NCI-H187 treated with DMSO at 0.1 percent for 48 hours (cell line): Measurements from ENCODE around the gene ARVCF.

Source experiments
- DNase-seq: peaks from one replicate; lab custom pipeline; 2025; lab: John Stamatoyannopoulos, UW

The ARVCF gene

GRCh38 chr22:19961868-19962245, 54.8 kb downstream of the ARVCF start:
- no peak for DNase-seq

DNA sequence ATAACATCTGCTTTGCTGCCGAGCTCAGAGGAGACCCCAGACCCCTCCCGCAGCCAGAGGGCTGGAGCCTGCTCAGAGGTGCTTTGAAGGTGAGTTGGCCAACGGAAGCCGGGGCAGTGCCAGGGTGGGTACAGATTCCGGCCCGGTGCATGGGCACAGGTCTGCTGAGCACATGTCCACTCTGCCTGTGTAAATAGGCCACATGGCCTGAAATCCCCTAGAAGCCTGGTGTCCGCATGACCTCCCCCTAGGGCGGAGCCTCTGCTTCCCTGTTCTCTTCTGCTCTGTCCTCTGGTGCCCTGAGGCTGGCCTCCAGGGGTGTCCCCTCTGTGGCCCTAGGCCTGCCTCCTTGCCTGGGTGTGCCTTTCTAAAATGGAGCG, 55.4 kb downstream of the ARVCF start:
- no peak for DNase-seq

- DNase-seq = no peak
These were observed 56.0 kb downstream of the ARVCF start for GRCh38 chr22:19960491-19961200.

DNA sequence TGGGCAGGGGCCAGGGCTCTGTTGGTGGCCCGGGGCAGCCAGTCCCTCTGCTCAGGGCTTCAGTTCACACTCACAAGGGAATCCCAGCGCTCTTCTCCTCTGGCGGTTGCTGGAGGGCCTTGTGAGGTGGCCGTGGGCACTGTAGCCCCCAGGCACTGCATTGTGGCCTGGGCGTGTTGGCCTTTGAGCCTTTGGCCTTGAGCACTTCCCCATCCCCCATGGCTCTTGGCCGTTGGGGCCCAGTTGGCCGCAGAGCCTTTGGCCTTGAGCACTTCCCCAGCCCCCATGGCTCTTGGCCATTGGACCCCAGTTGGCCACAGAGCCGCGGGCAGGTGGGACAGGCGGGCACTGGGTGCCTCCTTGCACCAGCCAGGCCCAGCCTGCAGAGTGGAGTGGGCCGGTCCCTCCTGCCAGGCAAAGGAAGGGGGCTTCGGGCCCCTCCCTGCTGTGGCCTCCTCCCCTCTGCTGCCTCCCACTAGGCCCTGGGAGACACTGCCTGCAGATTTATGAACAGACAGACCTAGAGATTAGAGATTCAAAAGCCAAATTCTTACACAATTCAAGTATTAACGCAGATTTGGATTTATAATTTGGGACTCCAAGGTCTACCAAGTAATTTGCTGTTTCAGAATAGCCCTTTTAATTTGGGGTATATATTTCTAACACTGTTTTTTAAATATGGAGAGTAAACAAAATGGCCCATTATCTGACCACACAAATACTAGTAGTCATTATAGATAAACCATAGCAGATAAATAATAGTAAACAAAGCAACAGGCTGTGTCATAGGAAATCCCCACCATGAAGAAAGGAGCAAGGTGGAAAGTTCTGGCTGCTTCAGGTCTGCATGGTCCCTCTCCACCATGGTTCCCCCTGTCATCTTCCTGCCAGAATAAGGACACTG, 56.8 kb downstream of the ARVCF start:
- DNase-seq = no peak

- no peak for DNase-seq
These were observed 57.5 kb downstream of the ARVCF start for GRCh38 chr22:19959043-19959586.

DNA sequence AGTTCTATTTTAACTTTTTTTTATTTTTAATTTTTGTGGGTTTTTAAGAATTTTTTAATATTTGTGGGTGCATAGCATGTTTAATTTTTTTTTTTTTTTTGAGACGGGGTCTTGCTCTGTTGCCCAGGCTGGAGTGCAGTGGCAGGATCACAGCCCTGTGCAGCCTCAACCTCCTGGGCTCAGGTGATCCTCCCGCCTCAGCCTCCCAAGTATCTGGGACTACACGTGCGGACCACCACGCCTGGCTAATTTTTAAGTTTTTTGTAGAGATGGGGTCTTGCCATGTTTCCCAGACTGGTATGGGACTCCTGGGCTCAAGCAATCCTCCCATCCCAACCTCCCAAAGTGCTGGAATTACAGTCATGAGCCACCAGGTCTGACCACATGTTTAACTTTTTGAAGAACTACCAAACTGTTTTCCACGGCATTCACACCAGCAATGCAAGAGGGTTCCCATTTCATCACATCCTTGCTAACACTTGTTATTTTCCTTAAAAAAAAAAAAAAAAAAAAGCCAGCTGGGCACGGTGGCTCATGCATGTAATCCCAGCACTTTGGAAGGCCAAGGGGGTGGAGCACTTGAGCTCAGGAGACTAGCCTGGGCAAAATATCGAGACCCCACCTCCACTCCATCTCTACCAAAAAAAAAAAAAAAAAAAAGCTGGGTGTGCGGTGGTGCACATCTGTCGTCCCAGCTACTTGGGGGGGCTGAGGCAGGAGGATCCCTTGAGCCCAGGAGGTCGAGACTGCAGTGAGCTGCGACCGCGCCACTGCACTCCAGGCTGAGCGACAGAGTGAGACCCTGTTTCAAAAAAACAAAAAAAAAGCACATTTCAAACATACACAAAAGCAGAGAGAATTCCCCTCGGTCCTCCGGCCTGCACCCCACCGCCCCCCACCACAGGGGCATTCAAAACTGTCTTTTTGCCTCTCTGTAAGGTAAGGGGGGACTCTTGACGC, 58.3 kb downstream of the ARVCF start:
- DNase-seq = no peak

DNA sequence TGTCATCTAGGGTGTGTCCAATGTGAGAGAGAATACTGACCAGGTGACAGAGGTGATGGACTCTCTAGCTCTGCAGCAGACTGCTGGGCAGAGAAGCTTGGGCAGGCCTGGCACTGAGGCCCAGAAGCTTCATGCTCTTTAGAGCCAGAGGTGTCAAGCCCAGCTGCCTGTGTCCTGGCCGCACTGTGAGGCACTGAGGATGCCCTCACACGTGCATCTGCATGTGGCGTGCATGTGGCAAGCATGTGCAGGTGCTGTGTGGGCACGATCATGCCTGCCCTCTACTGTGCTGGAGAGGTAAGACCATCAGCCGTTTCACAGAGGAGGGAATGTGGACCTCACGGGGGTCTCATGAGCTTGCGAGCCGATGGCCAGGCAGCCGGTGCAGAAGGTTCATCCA, 59.2 kb downstream of the ARVCF start:
- DNase-seq = no peak

- DNase-seq = no peak
These were observed 61.1 kb downstream of the ARVCF start for GRCh38 chr22:19955241-19956128.

DNA sequence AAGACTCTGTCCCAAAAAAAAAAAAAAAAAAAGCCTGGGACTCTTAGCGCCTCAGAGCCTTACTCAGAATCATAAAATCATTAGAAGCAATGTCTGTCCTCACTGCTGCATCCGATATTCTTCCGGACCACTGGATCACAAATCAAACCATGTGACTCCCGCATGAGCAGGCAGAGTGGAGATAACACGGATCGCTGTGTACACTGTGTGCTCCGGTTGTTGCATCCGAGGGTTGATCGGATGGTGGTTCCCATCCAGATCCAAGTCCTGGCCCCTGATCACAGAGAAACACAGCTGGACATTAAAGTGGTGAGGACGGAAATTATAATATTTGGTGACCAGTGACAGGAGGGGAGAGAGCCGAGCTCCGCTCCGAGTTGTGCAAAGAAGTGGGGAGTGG, 65.3 kb downstream of the ARVCF start:
- no peak for DNase-seq

GRCh38 chr22:19948057-19948760, 68.4 kb downstream of the ARVCF start:
- no peak for DNase-seq

- no peak for DNase-seq
These were observed 73.3 kb downstream of the ARVCF start for GRCh38 chr22:19943082-19944026.

- DNase-seq = no peak
These were observed 74.2 kb downstream of the ARVCF start for GRCh38 chr22:19942157-19943081.

GRCh38 chr22:19941365-19942082, 75.1 kb downstream of the ARVCF start, which contains the start of the genes COMT and TXNRD2:
TSS of gene COMT (plus strand) at chr22:19941772. CDS start at chr22:19962527, 20,755 bp downstream.
TSS of gene TXNRD2 (minus strand) at chr22:19941818. CDS start at chr22:19941803, 15 bp downstream.
- DNase-seq = no peak

- DNase-seq = no peak
These were observed 75.9 kb downstream of the ARVCF start for GRCh38 chr22:19940536-19941364.

DNA sequence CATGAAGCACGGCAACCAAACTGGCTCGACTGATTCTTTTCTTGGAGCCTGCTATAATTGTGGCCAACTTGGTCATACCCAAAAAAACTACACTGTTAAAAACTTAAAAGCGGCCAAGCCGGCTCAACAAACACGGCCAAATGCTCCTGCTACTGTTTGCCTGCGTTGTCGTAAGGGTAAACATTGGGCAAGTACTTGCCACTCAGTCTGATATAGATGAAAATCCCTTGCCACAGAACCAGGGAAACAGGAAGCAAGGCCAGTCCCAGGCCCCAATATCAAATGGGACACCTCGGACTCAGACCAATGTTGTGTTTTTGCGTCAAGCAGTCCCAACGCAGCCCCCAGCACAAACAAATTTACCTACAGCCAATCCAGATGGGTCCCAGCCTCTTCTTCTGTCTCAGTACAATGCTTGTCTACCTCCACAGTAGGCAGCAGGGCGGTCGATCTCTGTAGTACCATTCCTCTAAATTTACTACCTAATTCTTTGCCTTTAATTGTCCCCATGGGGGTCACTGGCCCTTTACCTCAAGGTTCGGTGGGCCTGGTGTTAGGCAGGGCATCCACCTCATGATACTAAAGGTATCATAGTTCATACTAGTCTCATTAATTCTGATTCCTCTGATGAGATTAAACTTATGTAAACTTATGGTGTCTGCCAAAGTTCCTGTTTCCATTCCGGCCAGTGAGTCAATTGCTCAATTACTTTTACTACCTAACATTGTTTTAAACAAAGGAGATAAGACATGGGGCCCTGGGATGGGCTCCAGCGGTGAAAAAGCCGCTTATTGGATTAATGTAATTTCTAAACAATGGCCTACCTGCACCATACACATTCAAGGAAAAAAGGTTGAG, 78.8 kb downstream of the ARVCF start:
- no peak for DNase-seq
